H1 (cell line): Measurements from ENCODE around the gene SEL1L2. TPM values are rescaled to one million over a fixed set of nuclear protein-coding genes. Genes with fewer than 3 reads are reported as not detected.

Experiments used
- CTCF ChIA-PET: fragments of 300-600 bp; sonication (Branson Sonifier 250); formaldehyde crosslinking; loops from one replicate; lab custom pipeline; 2021; ENCODE audit not compliant: partially characterized antibody; lab: Charles Lee
- POLR2A ChIA-PET: fragments of 300-600 bp; sonication (Branson Sonifier 250); formaldehyde crosslinking; loops from one replicate; lab custom pipeline; 2021; ENCODE audit warnings: inconsistent platforms; ENCODE audit not compliant: partially characterized antibody; lab: Charles Lee
- DNase-seq, 2 experiments: peaks; one replicate each; pipeline versions ENCODE4 v3.0.0 to v3.0.0-alpha.2; 2010 to 2022; ENCODE audit warnings: low spot score in 2 of 2, low read depth in 1 of 2, mixed read lengths in 1 of 2
- FAIRE-seq: peaks from 2 replicates; lab custom pipeline; 2011; peaks lifted over from hg19 to GRCh38; lab: Jason Lieb, UNC
- H2AFZ ChIP-seq: 2 replicates; pipeline ENCODE4 v1.8.1; 2012; ENCODE audit warnings: low read length, inconsistent platforms
- H2AK5ac ChIP-seq: 2 replicates; pipeline ENCODE4 v1.6.1; 2013; ENCODE audit warnings: low read depth, low read length
- H2BK120ac ChIP-seq: replicated peaks from 2 replicates; pipeline ENCODE3; 2013; ENCODE audit warnings: low read depth, low read length, inconsistent platforms
- H2BK12ac ChIP-seq: 2 replicates; pipeline ENCODE4 v1.6.1; 2013; ENCODE audit warnings: low read depth, low read length
- H2BK15ac ChIP-seq: 2 replicates; pipeline ENCODE4 v1.6.1; 2013; ENCODE audit warnings: low read length
- H2BK20ac ChIP-seq: 2 replicates; pipeline ENCODE4 v1.6.1; 2013; ENCODE audit warnings: low read length
- H2BK5ac ChIP-seq: 2 replicates; pipeline ENCODE4 v1.6.1; 2013; ENCODE audit warnings: low read depth, low read length
- H3K14ac ChIP-seq: 2 replicates; pipeline ENCODE4 v1.6.1; 2013; ENCODE audit warnings: inconsistent platforms; ENCODE audit not compliant: insufficient read length
- H3K18ac ChIP-seq: 2 replicates; pipeline ENCODE4 v1.6.1; 2013; ENCODE audit warnings: low read length; ENCODE audit errors: extremely low read depth
- H3K23ac ChIP-seq: 2 replicates; pipeline ENCODE4 v1.6.1; 2013; ENCODE audit warnings: inconsistent platforms; ENCODE audit not compliant: insufficient read length
- H3K23me2 ChIP-seq: 2 replicates; pipeline ENCODE4 v1.6.1; 2013; ENCODE audit warnings: low read depth, low read length
- H3K27ac ChIP-seq: 2 replicates; pipeline ENCODE4 v1.6.1; 2011; ENCODE audit warnings: low read depth, low read length, inconsistent platforms
- H3K27me3 ChIP-seq, 4 experiments: replicated peaks in 1 of 4; 1 replicate in 1 of 4; 2 replicates in 3 of 4; pipeline versions ENCODE4 v1.6.1 to v1.8.1; 2011 to 2013; ENCODE audit warnings: low read length in 3 of 4, mild to moderate bottlenecking in 3 of 4, inconsistent platforms in 2 of 4, mixed read lengths in 2 of 4, moderate library complexity in 1 of 4; ENCODE audit not compliant: control insufficient read depth in 3 of 4, insufficient read depth in 3 of 4; ENCODE audit errors: extremely low read depth in 1 of 4
- H3K36me3 ChIP-seq, 4 experiments: 2 replicates each; pipeline versions ENCODE4 v1.6.1 to v1.8.1; 2011 to 2013; ENCODE audit warnings: mild to moderate bottlenecking in 4 of 4, low read length in 3 of 4, moderate library complexity in 2 of 4, control low read depth in 1 of 4, inconsistent platforms in 1 of 4; ENCODE audit not compliant: insufficient read depth in 4 of 4, control insufficient read depth in 2 of 4
- H3K4ac ChIP-seq: replicated peaks from 2 replicates; pipeline ENCODE3; 2013; ENCODE audit warnings: low read length, low read depth, mixed read lengths, inconsistent platforms; ENCODE audit not compliant: insufficient read length
- H3K4me1 ChIP-seq, 4 experiments: replicated peaks in 1 of 4; 1 replicate in 1 of 4; 2 replicates in 3 of 4; pipeline versions ENCODE4 v1.6.1 to v1.8.1; 2011 to 2013; ENCODE audit warnings: low read length in 3 of 4, inconsistent platforms in 2 of 4, mixed read lengths in 1 of 4; ENCODE audit not compliant: insufficient read depth in 4 of 4, control insufficient read depth in 3 of 4
- H3K4me2 ChIP-seq, 2 experiments: 2 replicates each; pipeline versions ENCODE4 v1.6.1 to v1.8.1; 2011 to 2013; ENCODE audit warnings: low read depth in 2 of 2, low read length in 2 of 2, control low read depth in 1 of 2, inconsistent platforms in 1 of 2, mild to moderate bottlenecking in 1 of 2; ENCODE audit not compliant: insufficient read depth in 1 of 2
- H3K4me3 ChIP-seq, 4 experiments: fragments of 200-600, 300-600 bp in 1 of 4; sonication (generic), shearing (Covaris generic), sonication (Bioruptor Twin) in 1 of 4; 2 replicates each; pipeline versions ENCODE4 v1.5.1 to v1.8.1; 2011 to 2016; ENCODE audit warnings: low read length in 4 of 4, low read depth in 3 of 4, control low read depth in 2 of 4, inconsistent platforms in 2 of 4, mild to moderate bottlenecking in 2 of 4, mixed read lengths in 1 of 4, moderate library complexity in 1 of 4; ENCODE audit not compliant: insufficient read depth in 2 of 4; ENCODE audit errors: extremely low read depth in 1 of 4
- H3K56ac ChIP-seq: replicated peaks from 2 replicates; pipeline ENCODE3; 2013; ENCODE audit warnings: low read depth, mild to moderate bottlenecking, mixed read lengths, low read length, inconsistent platforms; ENCODE audit not compliant: insufficient read length
- H3K79me1 ChIP-seq: 2 replicates; pipeline ENCODE4 v1.6.1; 2013; ENCODE audit warnings: low read depth, low read length, control low read depth
- H3K79me2 ChIP-seq, 2 experiments: 2 replicates each; pipeline versions ENCODE4 v1.6.1 to v1.8.1; 2012 to 2013; ENCODE audit warnings: low read length in 2 of 2, mild to moderate bottlenecking in 2 of 2, inconsistent platforms in 1 of 2; ENCODE audit not compliant: insufficient read depth in 2 of 2, control insufficient read depth in 1 of 2
- H3K9ac ChIP-seq, 4 experiments: replicated peaks in 1 of 4; 1 replicate in 1 of 4; 2 replicates in 3 of 4; pipeline versions ENCODE4 v1.6.1 to v1.8.1; 2011 to 2013; ENCODE audit warnings: low read depth in 3 of 4, low read length in 3 of 4, control low read depth in 2 of 4, mild to moderate bottlenecking in 2 of 4, moderate library complexity in 2 of 4, inconsistent platforms in 1 of 4; ENCODE audit errors: extremely low read depth in 1 of 4
- H3K9me3 ChIP-seq, 2 experiments: 2 replicates each; pipeline versions ENCODE4 v1.6.1 to v1.8.1; 2012 to 2013; ENCODE audit warnings: mild to moderate bottlenecking in 2 of 2, moderate library complexity in 2 of 2, control low read depth in 1 of 2, inconsistent platforms in 1 of 2, low read depth in 1 of 2, low read length in 1 of 2, mixed read lengths in 1 of 2; ENCODE audit not compliant: insufficient read depth in 2 of 2
- H4K20me1 ChIP-seq, 2 experiments: replicated peaks in 1 of 2; 2 replicates each; pipeline versions ENCODE3 to v1.8.1; 2011 to 2013; ENCODE audit warnings: inconsistent platforms in 2 of 2, low read length in 2 of 2, mild to moderate bottlenecking in 1 of 2; ENCODE audit not compliant: insufficient read depth in 2 of 2, control insufficient read depth in 1 of 2
- H4K5ac ChIP-seq: 2 replicates; pipeline ENCODE4 v1.6.1; 2013; ENCODE audit warnings: low read length, low read depth, mixed read lengths, inconsistent platforms; ENCODE audit not compliant: insufficient read length
- H4K8ac ChIP-seq: 2 replicates; pipeline ENCODE4 v1.8.0; 2013; ENCODE audit warnings: mild to moderate bottlenecking, moderate library complexity, low read length, inconsistent platforms; ENCODE audit not compliant: insufficient read depth; ENCODE audit errors: extremely low read depth
- H4K91ac ChIP-seq: replicated peaks from 2 replicates; pipeline ENCODE3; 2013; ENCODE audit warnings: low read length, mixed read lengths, inconsistent platforms; ENCODE audit not compliant: insufficient read length
- ATF2 ChIP-seq: IDR thresholded peaks from 2 replicates; pipeline ENCODE4 v1.6.1; 2012; ENCODE audit warnings: low read length, inconsistent platforms
- BCL11A ChIP-seq, 2 experiments: IDR thresholded peaks; one replicate each; pipeline ENCODE4 v1.6.1; 2011; ENCODE audit warnings: low read depth in 2 of 2, low read length in 2 of 2, mild to moderate bottlenecking in 2 of 2
- CTCF ChIP-seq, 3 experiments: IDR thresholded peaks; 1 replicate in 2 of 3; 2 replicates in 1 of 3; pipeline versions ENCODE4 v1.5.1 to v1.6.1; 2011; ENCODE audit warnings: low read length in 3 of 3, mild to moderate bottlenecking in 3 of 3, inconsistent platforms in 2 of 3, low read depth in 1 of 3, moderate library complexity in 1 of 3; ENCODE audit not compliant: insufficient read depth in 1 of 3; ENCODE audit errors: control extremely low read depth in 1 of 3
- EGR1 ChIP-seq: IDR thresholded peaks from 2 replicates; pipeline ENCODE4 v1.6.1; 2011; ENCODE audit warnings: low read depth, low read length, borderline replicate concordance
- KDM4A ChIP-seq: IDR thresholded peaks from one replicate; pipeline ENCODE4 v1.7.1; 2012; ENCODE audit warnings: low read depth, mild to moderate bottlenecking, moderate library complexity, low read length, inconsistent platforms; ENCODE audit not compliant: severe bottlenecking
- MAFK ChIP-seq: IDR thresholded peaks from 2 replicates; pipeline ENCODE4 v1.6.1; 2012; ENCODE audit warnings: low read depth, mild to moderate bottlenecking, improper control_type of control experiment, low read length
- RAD21 ChIP-seq, 2 experiments: IDR thresholded peaks in 1 of 2; conservative IDR thresholded peaks in 1 of 2; 2 replicates each; pipeline ENCODE4 v1.6.1; 2011; ENCODE audit warnings: low read depth in 2 of 2, low read length in 2 of 2, improper control_type of control experiment in 1 of 2, inconsistent platforms in 1 of 2, mild to moderate bottlenecking in 1 of 2, moderate library complexity in 1 of 2
- RFX5 ChIP-seq: IDR thresholded peaks from 2 replicates; pipeline ENCODE4 v1.6.1; 2011; ENCODE audit warnings: low read depth, low read length, improper control_type of control experiment, borderline replicate concordance
- WGBS, 2 experiments: shearing (Covaris generic) in 1 of 2; methylation state at CpG; one replicate each; pipeline versions ENCODE4 v1.1.6 to v1.1.7; 2013 to 2015; ENCODE audit warnings: low lambda C conversion rate in 2 of 2, mixed read lengths in 2 of 2, inconsistent platforms in 1 of 2, low coverage in 1 of 2, missing lambda C conversion rate in 1 of 2; ENCODE audit not compliant: insufficient replicate concordance in 2 of 2, insufficient coverage in 1 of 2, insufficient read length in 1 of 2; ENCODE audit errors: extremely low coverage in 1 of 2, missing lambda C conversion rate in 1 of 2; 5-methylcytosine and 5-hydroxymethylcytosine counted together
- polyA plus RNA-seq, 7 experiments: library from polyadenylated mRNA; depleted of rRNA in 3 of 7; stranded (reverse) in 5 of 7; unstranded in 2 of 7; fragments of >200 nt in 5 of 7; fragments of 200-250 nt in 2 of 7; gene quantifications; 1 replicate in 5 of 7; 2 replicates in 1 of 7; 4 replicates in 1 of 7; pipeline versions ENCODE4 v1.2.1 to v1.2.3, GENCODE V29; 2011 to 2013; ENCODE audit warnings: missing spikeins in 2 of 7, mixed read lengths in 2 of 7
- total RNA-seq: library from RNA; stranded (reverse); fragmentation: NEBNext Ultra II Directional; extraction: Animal tissue kit (Norgen Biotek cat#: 25700); gene quantifications from 2 replicates; pipeline ENCODE4 v1.2.1, GENCODE V29; 2021

SEL1L2 gene
- total and polyA plus RNA-seq, 2 of the 8 experiments (the other 6 are each of a cell fraction or from before 2014, with no cell fraction given) = not detected

- POLR2A ChIA-PET = interaction anchor here (0.6 kb wide), 1 partner anchor 52 kb away, joined by 3 read pairs; no protein-coding TSS in a partner anchor
- 71% methylated on average over 2 of the region's 2 CpGs; no CpG with 5 or more reads in 1 of the 2 experiments for WGBS, 2 experiments
- H3K9ac ChIP-seq = no peak overlapping the region
- no peak overlapping the region for H2AK5ac ChIP-seq
- H3K4me2 ChIP-seq = no peak overlapping the region
- H2BK120ac ChIP-seq = no peak overlapping the region
- no peak overlapping the region for H3K23ac ChIP-seq
- H3K14ac ChIP-seq = no peak overlapping the region
- H2BK5ac ChIP-seq = no peak overlapping the region
- no peak overlapping the region for H2BK15ac ChIP-seq
- no peak overlapping the region for H4K91ac ChIP-seq
- H3K4me1 ChIP-seq = 0 out of 7 replicates have a peak, but pooled peaks cover 0 to 2% (median 0%) of the 10 kb centered on the region in 4 experiments
- H4K8ac ChIP-seq = no peak overlapping the region
- no peak overlapping the region for H3K27ac ChIP-seq
- H2BK12ac ChIP-seq = no peak overlapping the region
- H3K79me2 ChIP-seq = no peaks in the 10 kb centered on the region
- H2BK20ac ChIP-seq = no peak overlapping the region
- H4K5ac ChIP-seq = no peak overlapping the region
- peaks cover 0 to 8% (median 2%) of the 10 kb centered on the region in 4 experiments; a peak in 3 of 8 replicates for H3K36me3 ChIP-seq
- no peaks in the 10 kb centered on the region for H3K23me2 ChIP-seq
- CTCF ChIA-PET = interaction anchor here (0.6 to 2.6 kb wide), 12 partner anchors 9 to 232 kb away, joined by 3 to 14 read pairs (median 4); partner anchors contain the start of gene MACROD2
- no peaks in the 10 kb centered on the region for H3K79me1 ChIP-seq
- H2AFZ ChIP-seq = 0 out of 2 replicates have a peak overlapping the region, but pooled peaks have one; percentile 26
- no peak overlapping the region for H3K18ac ChIP-seq
- no peak overlapping the region for H3K4ac ChIP-seq
- H3K27me3 ChIP-seq = no peaks in the 10 kb centered on the region
- no peak overlapping the region for H3K56ac ChIP-seq
- DNase-seq = no peak
- H3K4me3 ChIP-seq = no peak overlapping the region
- no peak for FAIRE-seq
- H4K20me1 ChIP-seq = no peaks in the 10 kb centered on the region
- no peaks in the 10 kb centered on the region for H3K9me3 ChIP-seq
- peak in 2 of 3 experiments; percentile 34 to 42; a peak in 3 of 4 replicates for TF ChIP-seq CTCF (IDR thresholded peaks at IDR 0.05; ENCODE audit: control extremely low read depth in 1 of 3, insufficient read depth in 1 of 3, low read depth in 1 of 3, low read length in 3 of 3)
- no peak for TF ChIP-seq ATF2
- TF ChIP-seq RAD21 (IDR thresholded peaks at IDR 0.05 in 1 of 2, conservative IDR thresholded peaks at IDR 0.05 in 1 of 2; ENCODE audit: low read depth in 2 of 2, low read length in 2 of 2) = peak; percentile 53 to 62
- no peak for TF ChIP-seq RFX5
- no peak for TF ChIP-seq EGR1
- TF ChIP-seq MAFK = no peak
- TF ChIP-seq BCL11A (IDR thresholded peaks at IDR 0.05; ENCODE audit: low read depth in 2 of 2, low read length in 2 of 2) = no peak
- TF ChIP-seq KDM4A = no peak
These were observed 168.0 kb downstream of the SEL1L2 start for GRCh38 chr20:13822459-13822858.
